GM12891 (cell line): ENCODE measurements around the gene ARHGAP5.

Source experiments
- PAX5 ChIP-seq: IDR thresholded peaks from 2 replicates; pipeline ENCODE4 v1.6.1; 2011; ENCODE audit warnings: low read length, moderate library complexity, mild to moderate bottlenecking; ENCODE audit not compliant: insufficient read depth, severe bottlenecking
- POLR2A ChIP-seq: IDR thresholded peaks from 2 replicates; pipeline ENCODE4 v1.6.1; 2011; ENCODE audit warnings: low read depth, low read length, control low read depth
- SPI1 ChIP-seq: IDR thresholded peaks from 2 replicates; pipeline ENCODE4 v1.6.1; 2011; ENCODE audit warnings: low read depth, low read length, control low read depth
- TAF1 ChIP-seq: IDR thresholded peaks from 2 replicates; pipeline ENCODE4 v1.6.1; 2011; ENCODE audit warnings: low read depth, low read length, control low read depth

- TF ChIP-seq POLR2A (no peak), TAF1 (no peak), PAX5 (no peak), SPI1 (no peak)
Measured at GRCh38 chr14:32081901-32082300, 4.8 kb downstream of the ARHGAP5 start.
